OCI-LY1 (cell line): ENCODE data around the gene ASS1.

Source experiments
- CTCF ChIP-seq: fragments of 200-600 bp; sonication (generic), shearing (Covaris generic); IDR thresholded peaks from 2 replicates; pipeline ENCODE4 v1.5.1; 2017; ENCODE audit warnings: mild to moderate bottlenecking, antibody characterized with exemption, low read length, moderate library complexity, mixed read lengths
- EZH2 ChIP-seq: fragments of 200-600 bp; sonication (generic), shearing (Covaris generic); IDR thresholded peaks from 2 replicates; pipeline ENCODE4 v1.8.0; 2017; ENCODE audit warnings: borderline replicate concordance, mixed run types, mild to moderate bottlenecking, antibody characterized with exemption, low read length, moderate library complexity, mixed read lengths

GRCh38 chr9:130430232-130430631 lies 14.5 kb upstream of the ASS1 start:
- TF ChIP-seq EZH2 (no peak), CTCF (no peak)
